WTC11 (cell line): ENCODE measurements around the gene ZMYND12. TPM values are rescaled to one million over a fixed set of nuclear protein-coding genes. Genes with fewer than 3 reads are reported as not detected.

ENCODE experiments used
- ATAC-seq: fragments of 200-7000 bp; cut with Tn5 transposase; 2 replicates; pipeline ENCODE4 v1.10.0; 2021; ENCODE audit warnings: mild to moderate bottlenecking, moderate library complexity
- CTCF ChIA-PET: fragments of 300-600 bp; sonication (Branson Sonifier 250); formaldehyde crosslinking; loops from one replicate; lab custom pipeline; 2021; ENCODE audit warnings: antibody characterized with exemption; lab: Charles Lee
- POLR2A ChIA-PET: fragments of 350-600 bp; sonication (Branson Sonifier 250); formaldehyde crosslinking; loops from one replicate; lab custom pipeline; 2021; ENCODE audit warnings: antibody characterized with exemption; lab: Charles Lee
- DNase-seq: peaks from one replicate; pipeline ENCODE4 v3.0.0; 2021; ENCODE audit warnings: low spot score
- H3K27ac Mint-ChIP-seq: 2 replicates; pipeline ENCODE4 v1.8.0; 2021; ENCODE audit warnings: mixed read lengths
- H3K27me3 Mint-ChIP-seq: 2 replicates; pipeline ENCODE4 v1.8.0; 2021; ENCODE audit warnings: low read depth, mild to moderate bottlenecking, moderate library complexity, mixed read lengths
- H3K36me3 Mint-ChIP-seq: 2 replicates; pipeline ENCODE4 v1.8.0; 2021; ENCODE audit warnings: mixed read lengths
- H3K4me1 Mint-ChIP-seq: 2 replicates; pipeline ENCODE4 v1.8.0; 2022; ENCODE audit warnings: mixed read lengths
- H3K4me3 Mint-ChIP-seq: 2 replicates; pipeline ENCODE4 v1.8.0; 2021; ENCODE audit warnings: mild to moderate bottlenecking, moderate library complexity, mixed read lengths
- H3K9me3 Mint-ChIP-seq: 2 replicates; pipeline ENCODE4 v1.8.0; 2021; ENCODE audit warnings: mixed read lengths
- AR ChIP-seq: fragments of 250-450 bp; sonication (Bioruptor Pico); IDR thresholded peaks from 2 replicates; pipeline ENCODE4 v1.9.0; 2021; ENCODE audit warnings: mild to moderate bottlenecking
- CREB1 ChIP-seq: sonication (generic); formaldehyde crosslinking; IDR thresholded peaks from 2 replicates; pipeline ENCODE4 v1.8.0; 2023; ENCODE audit warnings: mild to moderate bottlenecking, missing genetic modification reagents
- EMX1 ChIP-seq: fragments of 250-450 bp; sonication (Bioruptor Pico); IDR thresholded peaks from 2 replicates; pipeline ENCODE4 v1.8.0; 2021; ENCODE audit warnings: mild to moderate bottlenecking
- ESRRA ChIP-seq: sonication (generic); formaldehyde crosslinking; IDR thresholded peaks from 2 replicates; pipeline ENCODE4 v1.8.1; 2022; ENCODE audit warnings: mild to moderate bottlenecking, missing genetic modification reagents, borderline replicate concordance
- FOXK1 ChIP-seq: sonication (generic); formaldehyde crosslinking; IDR thresholded peaks from 2 replicates; pipeline ENCODE4 v1.8.0; 2022; ENCODE audit warnings: mild to moderate bottlenecking, moderate library complexity, missing genetic modification reagents
- FOXP1 ChIP-seq: sonication (generic); formaldehyde crosslinking; IDR thresholded peaks from 2 replicates; pipeline ENCODE4 v1.8.0; 2022; ENCODE audit warnings: missing genetic modification reagents, mild to moderate bottlenecking, moderate library complexity, borderline replicate concordance
- FOXP4 ChIP-seq: sonication (generic); formaldehyde crosslinking; IDR thresholded peaks from 2 replicates; pipeline ENCODE4 v1.8.0; 2022; ENCODE audit warnings: mild to moderate bottlenecking, missing genetic modification reagents
- GRHL2 ChIP-seq: fragments of 250-450 bp; sonication (Bioruptor Pico); IDR thresholded peaks from 2 replicates; pipeline ENCODE4 v1.8.0; 2022; ENCODE audit warnings: mild to moderate bottlenecking, moderate library complexity; ENCODE audit not compliant: insufficient replicate concordance, severe bottlenecking
- MLX ChIP-seq: sonication (generic); formaldehyde crosslinking; IDR thresholded peaks from 2 replicates; pipeline ENCODE4 v1.8.1; 2023; ENCODE audit warnings: mild to moderate bottlenecking, missing genetic modification reagents, moderate library complexity
- MXD4 ChIP-seq: fragments of 250-450 bp; sonication (Bioruptor Pico); IDR thresholded peaks from 2 replicates; pipeline ENCODE4 v1.8.0; 2021; ENCODE audit warnings: mild to moderate bottlenecking, moderate library complexity, borderline replicate concordance
- NFE2L1 ChIP-seq: sonication (generic); formaldehyde crosslinking; IDR thresholded peaks from 2 replicates; pipeline ENCODE4 v1.8.1; 2023; ENCODE audit warnings: missing genetic modification reagents
- PRDM15 ChIP-seq: sonication (generic); formaldehyde crosslinking; IDR thresholded peaks from 2 replicates; pipeline ENCODE4 v1.8.0; 2022; ENCODE audit warnings: missing genetic modification reagents
- RELA ChIP-seq: sonication (generic); formaldehyde crosslinking; IDR thresholded peaks from 2 replicates; pipeline ENCODE4 v1.8.1; 2022; ENCODE audit warnings: missing genetic modification reagents, mild to moderate bottlenecking, borderline replicate concordance
- SOX15 ChIP-seq: fragments of 250-450 bp; sonication (Bioruptor Pico); IDR thresholded peaks from 2 replicates; pipeline ENCODE4 v1.9.0; 2021; ENCODE audit warnings: mild to moderate bottlenecking
- ZNF281 ChIP-seq: sonication (generic); formaldehyde crosslinking; IDR thresholded peaks from 2 replicates; pipeline ENCODE4 v1.8.0; 2023; ENCODE audit warnings: mild to moderate bottlenecking, missing genetic modification reagents
- ZNF317 ChIP-seq: sonication (generic); formaldehyde crosslinking; IDR thresholded peaks from 2 replicates; pipeline ENCODE4 v1.8.1; 2023; ENCODE audit warnings: low read depth, mild to moderate bottlenecking, moderate library complexity, missing genetic modification reagents, borderline replicate concordance
- ZNF396 ChIP-seq: fragments of 250-450 bp; sonication (Bioruptor Pico); IDR thresholded peaks from 2 replicates; pipeline ENCODE4 v1.8.0; 2021; ENCODE audit warnings: mild to moderate bottlenecking, moderate library complexity, borderline replicate concordance
- total RNA-seq: library from RNA; stranded (reverse); gene quantifications from 3 replicates; pipeline ENCODE4 v1.2.3, GENCODE V29; 2021

The ZMYND12 gene
- total RNA-seq, 1 experiment from 2014 or later = 0.63 TPM

- no peaks in the 10 kb centered on the region; the same call in 1 of the 2 replicates for H3K27me3 Mint-ChIP-seq
Observed at GRCh38 chr1:42439940-42440339, 15.9 kb downstream of the ZMYND12 start.

GRCh38 chr1:42434340-42434739 is 21.5 kb downstream of the ZMYND12 start:
- H3K9me3 Mint-ChIP-seq = peaks cover 4% of the 10 kb centered on the region; the same call in 1 of the 2 replicates
- H3K4me3 Mint-ChIP-seq = no peak overlapping the region
- POLR2A ChIA-PET = no interaction called here
- no peaks in the 10 kb centered on the region for H3K36me3 Mint-ChIP-seq
- no peak for ATAC-seq
- no peak overlapping the region for H3K27ac Mint-ChIP-seq
- no peaks in the 10 kb centered on the region for H3K27me3 Mint-ChIP-seq
- no peak for DNase-seq
- H3K4me1 Mint-ChIP-seq = peaks cover 11% of the 10 kb centered on the region
- CTCF ChIA-PET = interaction anchor here (1.7 kb wide), 1 partner anchor 261 kb away, joined by 3 read pairs; no protein-coding TSS in a partner anchor
- TF ChIP-seq AR (CRISPR knock-in tag) (no peak), ZNF396 (no peak), MXD4 (CRISPR knock-in tag) (no peak), FOXK1 (no peak), FOXP1 (CRISPR knock-in tag) (no peak), FOXP4 (CRISPR knock-in tag) (no peak), ESRRA (no peak), MLX (CRISPR knock-in tag) (no peak), EMX1 (CRISPR knock-in tag) (no peak), PRDM15 (CRISPR knock-in tag) (no peak), RELA (CRISPR knock-in tag) (no peak), ZNF317 (CRISPR knock-in tag) (no peak)

More at GRCh38 chr1:42439940-42440339, 15.9 kb downstream of the ZMYND12 start:
- DNase-seq (no peak), ATAC-seq (no peak)
- H3K27ac Mint-ChIP-seq = no peak overlapping the region
- H3K36me3 Mint-ChIP-seq = no peaks in the 10 kb centered on the region
- peaks cover 2% of the 10 kb centered on the region; the same call in 1 of the 2 replicates for H3K9me3 Mint-ChIP-seq
- POLR2A ChIA-PET = no interaction called here
- TF ChIP-seq GRHL2 (CRISPR knock-in tag) (no peak), ZNF281 (CRISPR knock-in tag) (no peak), SOX15 (CRISPR knock-in tag) (no peak), CREB1 (no peak), NFE2L1 (CRISPR knock-in tag) (no peak)
- TF ChIP-seq, all 79 proteins: peak for 0
- CTCF ChIA-PET = no interaction called here
- Mint-ChIP-seq H3K4me1 (no peaks in the 10 kb centered on the region), H3K4me3 (no peak overlapping the region)
